ENCODE data around the gene NOS3.

NOS3 gene

GRCh38 chr7:150967349-150967748 is 23.5 kb upstream of the NOS3 start:
- TF ChIP-seq POLR2AphosphoS5 (IDR thresholded peaks at IDR 0.05; ENCODE audit: low read depth, low read length) (no peak), SIN3A (IDR thresholded peaks at IDR 0.05; ENCODE audit: borderline replicate concordance, insufficient read depth, low read length) (no peak), FOXP2 (optimal IDR thresholded peaks at IDR 0.05; ENCODE audit: borderline replicate concordance, extremely low read depth, extremely low read length, insufficient read depth) (no peak), REST (IDR thresholded peaks at IDR 0.05; ENCODE audit: insufficient read depth in 1 of 2, low read depth in 2 of 2, low read length in 2 of 2) (no peak), TAF1 (IDR thresholded peaks at IDR 0.05; ENCODE audit: borderline replicate concordance, insufficient read depth, low read length) (no peak)

- TF ChIP-seq TAF1 (IDR thresholded peaks at IDR 0.05; ENCODE audit: borderline replicate concordance, insufficient read depth, low read length) (no peak), REST (IDR thresholded peaks at IDR 0.05; ENCODE audit: insufficient read depth in 1 of 2, low read depth in 2 of 2, low read length in 2 of 2) (no peak), POLR2AphosphoS5 (IDR thresholded peaks at IDR 0.05; ENCODE audit: low read depth, low read length) (no peak), FOXP2 (optimal IDR thresholded peaks at IDR 0.05; ENCODE audit: borderline replicate concordance, extremely low read depth, extremely low read length, insufficient read depth) (no peak), SIN3A (IDR thresholded peaks at IDR 0.05; ENCODE audit: borderline replicate concordance, insufficient read depth, low read length) (no peak)
Measured at GRCh38 chr7:150968056-150968733, 22.6 kb upstream of the NOS3 start.

GRCh38 chr7:150968734-150969372 is 22.0 kb upstream of the NOS3 start:
- TF ChIP-seq FOXP2 (optimal IDR thresholded peaks at IDR 0.05; ENCODE audit: borderline replicate concordance, extremely low read depth, extremely low read length, insufficient read depth) (no peak), REST (IDR thresholded peaks at IDR 0.05; ENCODE audit: insufficient read depth in 1 of 2, low read depth in 2 of 2, low read length in 2 of 2) (no peak), POLR2AphosphoS5 (IDR thresholded peaks at IDR 0.05; ENCODE audit: low read depth, low read length) (no peak), TAF1 (IDR thresholded peaks at IDR 0.05; ENCODE audit: borderline replicate concordance, insufficient read depth, low read length) (no peak), SIN3A (IDR thresholded peaks at IDR 0.05; ENCODE audit: borderline replicate concordance, insufficient read depth, low read length) (no peak)

- TF ChIP-seq TAF1 (IDR thresholded peaks at IDR 0.05; ENCODE audit: borderline replicate concordance, insufficient read depth, low read length) (no peak), FOXP2 (optimal IDR thresholded peaks at IDR 0.05; ENCODE audit: borderline replicate concordance, extremely low read depth, extremely low read length, insufficient read depth) (no peak), POLR2AphosphoS5 (IDR thresholded peaks at IDR 0.05; ENCODE audit: low read depth, low read length) (no peak), REST (IDR thresholded peaks at IDR 0.05; ENCODE audit: insufficient read depth in 1 of 2, low read depth in 2 of 2, low read length in 2 of 2) (no peak), SIN3A (IDR thresholded peaks at IDR 0.05; ENCODE audit: borderline replicate concordance, insufficient read depth, low read length) (no peak)
Measured at GRCh38 chr7:150969475-150969874, 21.3 kb upstream of the NOS3 start.

Measured in PFSK-1 (cell line).